A204.1 (cell line): Measurements from ENCODE around the gene ACOD1.
"Not testable (repeated sequence)": the region's sequence is repeated elsewhere in the genome, so short reads cannot be mapped to it uniquely, and the experiment has no call there.

Experiments used
- FAIRE-seq: peaks from 2 replicates; lab custom pipeline; 2012; peaks lifted over from hg19 to GRCh38; lab: Jason Lieb, UNC

Gene ACOD1

GRCh38 chr13:76954538-76954937, 6.2 kb downstream of the ACOD1 start:
- FAIRE-seq = no peak

DNA sequence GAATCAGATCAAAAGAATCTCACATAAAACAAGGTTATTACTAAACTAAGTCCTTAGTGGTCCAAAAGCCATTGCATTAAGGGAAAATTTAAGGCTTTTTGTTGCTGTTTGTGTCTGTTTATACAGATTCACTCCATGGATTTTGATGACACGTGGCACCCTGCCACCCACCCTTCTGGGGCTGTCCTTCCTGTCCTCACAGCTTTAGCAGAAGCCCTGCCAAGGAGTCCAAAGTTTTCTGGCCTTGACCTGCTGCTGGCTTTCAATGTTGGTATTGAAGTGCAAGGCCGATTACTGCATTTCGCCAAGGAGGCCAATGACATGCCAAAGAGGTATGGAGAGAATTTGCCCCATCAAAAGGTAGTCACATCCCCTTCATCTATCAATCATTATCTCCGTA, 6.9 kb downstream of the ACOD1 start:
- no peak for FAIRE-seq

DNA sequence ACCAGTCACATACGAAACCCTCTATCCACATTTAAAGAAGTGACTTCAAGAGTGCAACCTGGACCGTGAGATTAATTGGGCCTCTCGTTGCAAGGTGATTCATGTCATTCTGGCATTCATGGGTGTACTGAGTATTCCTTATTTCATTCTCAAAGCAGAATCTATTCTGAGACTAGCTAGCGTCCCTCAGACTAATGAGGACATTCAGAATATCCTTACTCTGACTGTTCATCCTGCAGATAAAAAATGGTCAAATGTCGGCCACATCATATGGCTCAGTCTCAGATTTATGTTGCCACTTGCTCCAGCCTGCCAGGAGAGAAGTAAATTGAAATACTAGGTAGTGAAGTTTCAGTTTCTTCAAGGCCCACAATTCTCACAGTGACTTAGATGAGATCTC, 7.3 kb downstream of the ACOD1 start:
- FAIRE-seq = no peak

GRCh38 chr13:76958841-76959432, 10.6 kb downstream of the ACOD1 start:
- FAIRE-seq = no peak

- FAIRE-seq = not testable (repeated sequence)
These were observed 11.4 kb downstream of the ACOD1 start for GRCh38 chr13:76959734-76960133.

DNA sequence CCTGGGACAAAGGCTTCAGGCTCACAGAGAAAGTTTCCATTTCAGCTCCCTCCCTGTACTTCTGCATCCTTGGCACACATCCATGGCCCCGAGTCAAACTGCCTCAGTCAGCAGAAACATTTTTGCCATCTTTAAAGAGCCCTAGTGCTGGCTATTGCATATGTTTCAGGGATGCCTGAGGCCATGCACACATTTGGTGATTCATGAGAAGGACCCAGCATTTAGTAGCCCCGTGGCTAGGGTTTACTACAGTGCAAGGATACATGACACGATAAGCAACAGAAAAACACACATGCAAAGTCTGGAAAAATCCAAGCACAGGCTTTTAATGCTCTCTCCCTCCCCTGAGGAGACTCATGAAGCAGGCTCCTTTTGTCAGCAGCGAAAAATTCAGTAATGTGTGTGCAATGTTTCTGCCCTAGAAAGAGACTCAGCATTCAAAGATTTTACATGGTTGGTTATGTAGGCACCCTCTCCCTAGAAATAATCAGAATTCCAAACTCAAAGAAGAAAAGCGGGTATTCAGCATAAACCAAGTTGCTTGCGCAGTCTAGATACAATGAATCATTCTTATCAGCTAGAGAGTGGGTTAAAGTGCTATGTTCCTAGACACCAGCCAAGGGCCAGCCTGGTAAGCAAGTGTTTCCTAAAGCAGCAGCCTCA, 17.6 kb downstream of the ACOD1 start:
- FAIRE-seq = no peak

DNA sequence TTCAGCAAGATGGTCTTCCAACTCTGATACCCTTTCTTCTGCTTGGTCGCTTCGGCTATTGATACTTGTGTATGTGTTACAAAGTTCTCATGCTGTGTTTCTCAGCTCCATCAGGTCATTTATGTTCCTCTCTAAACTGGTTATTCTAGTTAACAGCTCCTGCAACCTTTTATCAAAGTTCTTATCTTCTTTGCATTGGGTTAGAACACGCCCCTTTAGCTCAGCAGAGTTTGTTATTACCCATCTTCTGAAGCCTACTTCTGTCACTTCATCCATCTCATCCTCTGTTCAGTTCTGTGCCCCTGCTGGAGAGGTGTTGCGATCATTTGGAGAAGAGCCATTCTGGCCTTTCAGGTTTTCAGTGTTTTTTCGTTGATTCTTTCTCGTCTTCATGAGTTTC, 18.7 kb downstream of the ACOD1 start:
- FAIRE-seq = no peak

GRCh38 chr13:76968041-76968440, 19.7 kb downstream of the ACOD1 start:
- FAIRE-seq = no peak

- FAIRE-seq = no peak
These were observed 21.4 kb downstream of the ACOD1 start for GRCh38 chr13:76969488-76970365.

- FAIRE-seq = no peak
These were observed 22.9 kb downstream of the ACOD1 start for GRCh38 chr13:76971215-76971614.

DNA sequence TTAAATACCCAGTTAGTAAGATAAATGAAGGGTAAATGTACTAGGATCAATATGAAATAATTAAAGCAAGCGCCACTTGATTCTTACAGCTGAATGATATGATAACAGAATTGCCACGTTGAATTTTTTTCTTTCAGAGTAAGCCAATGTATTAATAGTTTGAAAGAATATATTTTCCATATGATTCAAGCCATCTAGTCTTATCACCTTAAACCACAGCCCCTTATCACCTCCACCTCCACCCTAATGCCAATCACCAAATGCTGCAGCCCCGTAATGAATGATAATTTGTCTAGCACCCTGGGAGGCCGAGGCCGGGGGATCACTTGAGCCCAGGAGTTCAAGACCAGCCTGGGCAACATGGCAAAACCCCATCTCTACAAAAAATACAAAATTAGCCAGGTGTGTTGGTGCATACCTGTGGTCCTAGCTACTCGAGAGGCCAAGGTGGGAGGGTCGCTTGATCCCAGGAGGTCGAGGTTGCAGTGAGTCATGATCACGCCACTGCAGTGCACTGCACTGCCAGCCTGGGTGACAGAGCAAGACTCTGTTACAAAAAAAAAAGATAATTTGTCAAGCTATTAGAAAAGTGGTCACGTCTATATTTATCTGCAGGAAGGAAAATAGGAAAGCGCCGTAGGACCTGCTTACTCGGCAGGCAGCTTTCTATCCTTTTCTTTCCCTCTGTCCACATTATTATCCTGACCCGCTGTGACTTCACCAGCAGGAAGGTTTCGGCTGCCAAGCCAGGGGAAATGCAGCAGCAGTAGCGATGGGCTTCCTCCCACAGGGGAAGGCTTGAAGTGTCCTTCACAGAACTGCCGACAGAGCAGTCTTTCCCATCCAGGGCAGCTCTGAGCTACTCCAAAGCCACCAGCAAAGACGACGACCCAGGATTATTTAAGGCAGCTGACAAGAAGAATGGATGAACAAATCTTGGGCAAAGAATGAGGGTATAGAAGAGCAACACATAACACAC, 23.8 kb downstream of the ACOD1 start:
- no peak for FAIRE-seq

GRCh38 chr13:76973920-76974617, 25.8 kb downstream of the ACOD1 start:
- no peak for FAIRE-seq

- FAIRE-seq = no peak
These were observed 26.3 kb downstream of the ACOD1 start for GRCh38 chr13:76974618-76974975.

DNA sequence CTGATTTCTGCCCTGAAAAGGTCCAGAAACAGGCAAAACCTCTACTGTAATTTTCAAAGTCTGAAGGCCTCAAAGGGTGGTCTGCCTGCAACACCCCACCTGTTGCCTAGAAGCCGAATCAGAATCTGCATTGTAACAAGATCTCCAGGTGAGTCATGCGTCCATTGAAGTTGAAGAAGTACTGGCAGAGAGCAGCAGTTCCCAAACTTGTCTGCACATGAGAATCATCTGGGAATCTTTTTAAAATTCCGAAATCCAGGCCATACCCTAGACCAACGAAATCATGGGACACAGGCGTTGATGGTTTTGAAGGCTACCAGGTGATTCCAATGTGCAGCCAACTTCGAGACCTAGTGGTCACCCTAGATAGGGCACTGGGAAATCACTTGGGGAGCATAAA, 27.6 kb downstream of the ACOD1 start:
- FAIRE-seq = no peak

DNA sequence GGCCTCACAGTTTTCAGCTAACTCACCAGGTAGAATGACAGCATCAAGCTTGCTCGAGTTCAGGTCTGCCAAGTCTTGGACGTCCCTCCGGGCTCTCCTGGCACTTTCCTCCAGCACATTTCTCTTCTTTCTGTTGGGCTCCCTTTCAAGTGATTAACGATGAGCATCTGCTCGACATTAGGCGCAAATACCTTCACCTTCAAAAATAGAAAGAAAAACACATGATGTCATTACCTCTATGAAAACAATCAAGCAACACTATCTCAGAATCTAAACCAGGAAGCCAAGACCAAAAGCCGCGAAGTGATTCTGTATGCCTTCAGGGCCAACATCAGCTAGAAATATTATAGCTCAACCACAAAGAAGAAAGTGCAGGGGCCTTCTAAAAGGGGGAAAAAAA, 28.2 kb downstream of the ACOD1 start:
- FAIRE-seq = no peak

GRCh38 chr13:76976929-76977328, 28.6 kb downstream of the ACOD1 start:
- FAIRE-seq = no peak

DNA sequence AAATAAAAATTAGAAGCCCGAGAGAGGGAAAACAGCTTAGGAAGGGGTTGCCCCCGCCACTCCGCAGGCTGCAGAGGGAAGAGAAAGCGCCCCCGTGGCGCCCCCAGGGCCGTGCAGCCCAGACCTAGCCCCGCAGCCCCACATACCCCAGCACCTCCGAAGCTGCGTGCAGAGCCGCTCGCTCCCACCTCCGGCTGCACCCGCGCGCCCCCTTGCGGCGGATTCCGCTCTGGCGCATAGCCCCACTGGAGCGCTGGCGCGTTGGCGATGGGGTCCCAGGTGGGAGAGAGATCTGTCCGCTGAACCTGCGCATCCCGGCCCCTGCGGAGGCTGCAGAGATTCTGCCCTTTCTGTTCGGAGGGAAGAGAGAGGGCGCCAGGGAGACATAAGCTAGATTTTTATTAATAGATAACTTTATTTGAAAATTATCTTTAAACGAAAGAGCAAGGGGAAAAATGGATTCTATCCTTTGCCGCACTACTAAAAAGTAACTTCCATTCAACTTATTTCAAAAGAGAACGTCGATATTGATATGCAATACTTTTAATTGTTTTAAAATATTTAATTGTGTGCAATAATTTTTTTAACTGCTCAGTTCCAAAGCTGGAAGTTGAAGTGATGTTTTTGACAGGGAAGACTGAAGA, 31.9 kb downstream of the ACOD1 start:
- no peak for FAIRE-seq

GRCh38 chr13:76982061-76982460, 33.8 kb downstream of the ACOD1 start:
- FAIRE-seq = no peak

DNA sequence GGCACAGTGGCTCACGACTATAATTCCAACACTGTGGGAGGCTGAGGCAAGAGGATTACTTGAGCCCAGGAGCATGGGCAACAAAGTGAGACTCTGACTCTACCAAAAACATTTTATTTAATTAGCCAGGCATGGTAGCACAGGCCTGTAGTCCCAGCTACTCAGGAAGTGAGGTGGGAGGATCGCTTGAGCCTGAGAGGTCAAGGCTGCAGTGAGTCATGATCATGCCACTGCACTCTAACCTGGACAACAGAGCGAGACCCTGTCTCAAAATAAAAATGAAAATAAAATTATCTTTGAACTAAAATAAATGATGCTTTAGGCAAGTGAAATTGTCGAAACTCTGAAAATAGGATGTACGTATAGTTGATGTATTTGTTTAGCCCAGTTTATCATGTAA, 35.4 kb downstream of the ACOD1 start:
- no peak for FAIRE-seq

DNA sequence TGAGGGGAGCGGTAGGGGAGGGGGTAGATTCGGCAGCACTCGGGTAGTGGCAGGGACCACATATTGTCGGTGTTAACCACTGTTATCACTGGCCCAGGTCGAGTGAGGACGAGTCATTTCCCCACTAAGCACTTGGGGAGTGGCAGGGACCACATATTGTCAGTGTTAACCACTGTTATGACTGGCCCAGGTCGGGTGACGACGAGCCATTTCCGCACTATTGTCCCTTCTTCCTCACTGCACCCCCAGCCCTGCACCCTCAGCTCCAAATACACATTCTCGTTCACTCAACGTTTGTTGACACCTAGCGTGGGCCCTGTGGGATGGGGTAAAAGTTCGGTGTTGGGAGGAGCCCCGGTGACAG, 43.1 kb downstream of the ACOD1 start:
- FAIRE-seq = no peak
